Panc1 (cell line): ENCODE results near the gene MACROD2. TPM values are rescaled to one million over a fixed set of nuclear protein-coding genes. Genes with fewer than 3 reads are reported as not detected.

ENCODE experiments used
- ATAC-seq: fragments of 200-7000 bp; cut with Tn5 transposase; 2 replicates; pipeline ENCODE4 v1.9.1; 2020; ENCODE audit warnings: mild to moderate bottlenecking, moderate library complexity
- BruUV-seq: library from RNA; stranded (reverse); fragments of 400-500 nt; replicated peaks from 2 replicates; lab custom pipeline; 2021; lab: Mats Ljungman, UMichigan
- CTCF ChIA-PET: fragments of 300-600 bp; sonication (Branson Sonifier 250); formaldehyde crosslinking; loops from one replicate; lab custom pipeline; 2022; ENCODE audit warnings: antibody characterized with exemption; lab: Charles Lee
- POLR2A ChIA-PET: fragments of 300-600 bp; sonication (Branson Sonifier 250); formaldehyde crosslinking; loops from one replicate; lab custom pipeline; 2022; ENCODE audit warnings: antibody characterized with exemption; lab: Charles Lee
- DNase-seq: peaks from one replicate; pipeline ENCODE4 v3.0.0-alpha.2; 2010; ENCODE audit warnings: low read depth, low spot score
- H3K27ac ChIP-seq: 2 replicates; pipeline ENCODE4 v1.5.1; 2011; ENCODE audit warnings: mild to moderate bottlenecking, low read length, inconsistent platforms
- H3K27me3 ChIP-seq: fragments of 200-500 bp; sonication (Bioruptor generic); 2 replicates; pipeline ENCODE4 v1.6.0; 2014; ENCODE audit warnings: low read length, inconsistent platforms; ENCODE audit not compliant: control insufficient read depth, insufficient read depth
- H3K36me3 ChIP-seq: fragments of 200-500 bp; sonication (Bioruptor generic); 2 replicates; pipeline ENCODE4 v1.5.1; 2014; ENCODE audit warnings: inconsistent platforms, mild to moderate bottlenecking, low read length, moderate library complexity; ENCODE audit not compliant: control insufficient read depth, insufficient read depth
- H3K4me1 ChIP-seq: 2 replicates; pipeline ENCODE4 v1.5.1; 2011; ENCODE audit warnings: inconsistent platforms, mild to moderate bottlenecking, low read length, moderate library complexity; ENCODE audit not compliant: control insufficient read depth, insufficient read depth
- H3K4me3 ChIP-seq, 2 experiments: 2 replicates each; pipeline ENCODE4 v1.5.1; 2011 to 2012; ENCODE audit warnings: low read depth in 2 of 2, low read length in 2 of 2, mild to moderate bottlenecking in 2 of 2, inconsistent platforms in 1 of 2, moderate library complexity in 1 of 2
- H3K9me3 ChIP-seq: fragments of 200-500 bp; sonication (Bioruptor generic); 2 replicates; pipeline ENCODE4 v1.5.1; 2014; ENCODE audit warnings: low read depth, mild to moderate bottlenecking, inconsistent platforms, low read length, moderate library complexity; ENCODE audit not compliant: control insufficient read depth, insufficient read depth
- POLR2AphosphoS5 ChIP-seq: IDR thresholded peaks from 2 replicates; pipeline ENCODE4 v1.6.1; 2012; ENCODE audit warnings: mild to moderate bottlenecking, low read depth, low read length, moderate library complexity
- REST ChIP-seq, 2 experiments: IDR thresholded peaks; 2 replicates each; pipeline ENCODE4 v1.6.1; 2011 to 2012; ENCODE audit warnings: low read depth in 2 of 2, control low read depth in 1 of 2, low read length in 1 of 2, mild to moderate bottlenecking in 1 of 2, moderate library complexity in 1 of 2; ENCODE audit not compliant: insufficient read depth in 1 of 2
- SIN3A ChIP-seq: IDR thresholded peaks from 2 replicates; pipeline ENCODE4 v1.6.1; 2012; ENCODE audit warnings: low read depth, mild to moderate bottlenecking, low read length, moderate library complexity, borderline replicate concordance; ENCODE audit not compliant: insufficient read depth
- TCF7L2 ChIP-seq: IDR thresholded peaks from 2 replicates; pipeline ENCODE4 v1.6.1; 2011; ENCODE audit warnings: mild to moderate bottlenecking, low read depth, low read length, inconsistent platforms
- in situ Hi-C: cut with HindIII; loops from 2 replicates; pipeline ENCODE4 v1.10.0; 2016; ENCODE audit warnings: low sequenced_read_pairs, low pct_unique_long_range_greater_than_20kb
- intact Hi-C: fragments of 100-400 bp; cut with micrococcal nuclease; formaldehyde crosslinking; loops from one replicate; pipeline ENCODE4 v1.10.0; 2022; ENCODE audit not compliant: unreplicated experiment
- total RNA-seq: library from RNA; stranded (reverse); gene quantifications from one replicate; pipeline ENCODE4 v1.2.1, GENCODE V29; 2021; ENCODE audit not compliant: unreplicated experiment
- TF ChIP-seq, protein P1 (sequence below): fragments of 450-650 bp; IDR thresholded peaks from 2 replicates; pipeline ENCODE4 v1.5.1; 2017; ENCODE audit warnings: mild to moderate bottlenecking

Gene MACROD2
- total RNA-seq, 1 experiment from 2014 or later = 1.2 TPM

DNA sequence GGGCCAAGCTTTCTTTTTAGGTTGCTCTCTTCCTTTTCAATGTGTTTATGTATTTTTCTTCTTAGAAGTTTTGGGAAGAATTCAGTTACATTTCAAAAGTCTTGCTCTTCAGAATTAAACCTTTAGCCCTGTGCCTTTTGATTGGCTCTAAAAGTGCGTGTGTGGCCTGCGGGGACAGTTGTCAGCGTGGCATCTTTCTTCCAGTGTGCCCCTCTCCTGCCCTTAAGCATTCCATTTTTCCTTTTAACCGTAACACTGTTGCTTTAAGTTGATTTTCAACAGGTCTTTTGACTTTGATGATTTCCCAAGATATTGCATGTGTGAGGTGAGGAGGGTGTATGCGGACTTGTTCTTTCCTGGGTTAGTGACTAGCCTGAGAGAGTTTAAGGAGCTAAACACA, 1341.2 kb downstream of the MACROD2 start:
- ChIA-PET CTCF (no interaction called here), POLR2A (no interaction called here)
- Histone ChIP-seq H3K27ac (no peak overlapping the region), H3K27me3 (no peaks in the 10 kb centered on the region), H3K36me3 (no peaks in the 10 kb centered on the region), H3K4me1 (no peaks in the 10 kb centered on the region), H3K4me3 (no peak overlapping the region), H3K9me3 (no peaks in the 10 kb centered on the region)
- DNase-seq = no peak
- TF ChIP-seq SIN3A (no peak), REST (IDR thresholded peaks at IDR 0.05; ENCODE audit: insufficient read depth in 1 of 2, low read depth in 2 of 2, low read length in 1 of 2) (no peak), TCF7L2 (no peak), POLR2AphosphoS5 (no peak)
- TF ChIP-seq, protein P1, sequence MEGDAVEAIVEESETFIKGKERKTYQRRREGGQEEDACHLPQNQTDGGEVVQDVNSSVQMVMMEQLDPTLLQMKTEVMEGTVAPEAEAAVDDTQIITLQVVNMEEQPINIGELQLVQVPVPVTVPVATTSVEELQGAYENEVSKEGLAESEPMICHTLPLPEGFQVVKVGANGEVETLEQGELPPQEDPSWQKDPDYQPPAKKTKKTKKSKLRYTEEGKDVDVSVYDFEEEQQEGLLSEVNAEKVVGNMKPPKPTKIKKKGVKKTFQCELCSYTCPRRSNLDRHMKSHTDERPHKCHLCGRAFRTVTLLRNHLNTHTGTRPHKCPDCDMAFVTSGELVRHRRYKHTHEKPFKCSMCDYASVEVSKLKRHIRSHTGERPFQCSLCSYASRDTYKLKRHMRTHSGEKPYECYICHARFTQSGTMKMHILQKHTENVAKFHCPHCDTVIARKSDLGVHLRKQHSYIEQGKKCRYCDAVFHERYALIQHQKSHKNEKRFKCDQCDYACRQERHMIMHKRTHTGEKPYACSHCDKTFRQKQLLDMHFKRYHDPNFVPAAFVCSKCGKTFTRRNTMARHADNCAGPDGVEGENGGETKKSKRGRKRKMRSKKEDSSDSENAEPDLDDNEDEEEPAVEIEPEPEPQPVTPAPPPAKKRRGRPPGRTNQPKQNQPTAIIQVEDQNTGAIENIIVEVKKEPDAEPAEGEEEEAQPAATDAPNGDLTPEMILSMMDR = no peak
- no peak for ATAC-seq
- BruUV-seq = no TSS peak
- in situ Hi-C loops (no loop called here), intact Hi-C loops (no loop called here)

DNA sequence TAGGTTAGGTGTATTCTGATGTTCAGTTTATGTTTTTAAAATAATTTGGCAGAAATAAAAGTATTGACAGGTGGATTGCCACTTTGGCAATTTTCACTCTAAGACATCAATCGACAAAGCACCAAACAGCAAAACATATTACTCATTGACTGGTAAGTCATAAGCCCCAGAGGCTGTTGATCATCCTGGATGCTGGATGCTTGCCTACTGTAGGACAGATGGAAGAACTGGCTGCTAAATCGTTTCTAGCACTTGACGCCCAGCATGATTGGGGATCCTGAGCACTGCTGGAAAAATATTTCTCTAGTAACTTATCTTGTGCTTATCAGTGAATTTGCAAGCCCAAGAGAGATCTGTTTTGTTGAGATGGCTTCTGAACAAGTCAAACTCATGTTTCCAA, 1343.9 kb downstream of the MACROD2 start:
- no peaks in the 10 kb centered on the region for H3K27me3 ChIP-seq
- ChIA-PET CTCF (no interaction called here), POLR2A (no interaction called here)
- H3K9me3 ChIP-seq = no peaks in the 10 kb centered on the region
- intact Hi-C loops (no loop called here), in situ Hi-C loops (no loop called here)
- DNase-seq = no peak
- no peak overlapping the region for H3K27ac ChIP-seq
- TF ChIP-seq POLR2AphosphoS5 = no peak
- no peak for TF ChIP-seq REST (IDR thresholded peaks at IDR 0.05; ENCODE audit: insufficient read depth in 1 of 2, low read depth in 2 of 2, low read length in 1 of 2)
- TF ChIP-seq SIN3A = no peak
- TF ChIP-seq TCF7L2 = no peak
- TF ChIP-seq, protein P1 = no peak
- no TSS peak for BruUV-seq
- ATAC-seq = no peak
- H3K4me3 ChIP-seq = no peak overlapping the region
- H3K36me3 ChIP-seq = no peaks in the 10 kb centered on the region
- no peaks in the 10 kb centered on the region for H3K4me1 ChIP-seq
